Breast epithelium (tissue), 4 donors: ENCODE measurements around the gene QSOX2. TPM values are rescaled to one million over a fixed set of nuclear protein-coding genes. Genes with fewer than 3 reads are reported as not detected.

Experiments used
- DNase-seq, 2 donors: peaks; one replicate each; pipeline ENCODE4 v3.0.0-alpha.2; 2019; ENCODE audit warnings: low spot score in 2 of 2
- H3K27ac ChIP-seq, 2 donors: fragments of 200-600 bp; sonication (generic) in 1 of 2; one replicate each; pipeline ENCODE4 v1.5.1; 2016 to 2019; ENCODE audit warnings: mild to moderate bottlenecking in 1 of 2
- H3K27me3 ChIP-seq, 2 donors: fragments of 200-600 bp; sonication (generic) in 1 of 2; one replicate each; pipeline versions ENCODE4 v1.5.1 to v1.6.0; 2017 to 2019; ENCODE audit warnings: control low read depth in 1 of 2, mild to moderate bottlenecking in 1 of 2
- H3K36me3 ChIP-seq: fragments of 200-600 bp; one replicate; pipeline ENCODE4 v1.5.1; 2019
- H3K4me1 ChIP-seq, 2 donors: fragments of 200-600 bp; sonication (generic); one replicate each; pipeline ENCODE4 v1.5.1; 2016 to 2019; ENCODE audit warnings: control low read depth in 1 of 2
- H3K4me3 ChIP-seq, 3 donors: fragments of 200-600 bp; sonication (generic); 1 replicate in 2 of 3; 2 replicates in 1 of 3; pipeline ENCODE4 v1.5.1; 2016 to 2019; ENCODE audit warnings: mild to moderate bottlenecking in 3 of 3, moderate library complexity in 2 of 3
- H3K9me3 ChIP-seq, 2 donors: fragments of 200-600 bp; sonication (generic) in 1 of 2; one replicate each; pipeline ENCODE4 v1.5.1; 2016 to 2019; ENCODE audit warnings: control low read depth in 1 of 2
- POLR2A ChIP-seq: fragments of 450-650 bp; IDR thresholded peaks from one replicate; pipeline ENCODE4 v1.6.1; 2016; ENCODE audit warnings: antibody characterized with exemption, mild to moderate bottlenecking, moderate library complexity
- POLR2AphosphoS5 ChIP-seq, 3 donors: sonication (generic); formaldehyde crosslinking; IDR thresholded peaks; one replicate each; pipeline ENCODE4 v1.6.1; 2017; ENCODE audit warnings: antibody characterized with exemption in 3 of 3
- intact Hi-C: fragments of 100-400 bp; cut with DNase I; formaldehyde crosslinking; loops from one replicate; pipeline ENCODE4 v1.15.1; 2023; ENCODE audit warnings: low total_unique reads
- total RNA-seq, 3 donors: library from RNA; depleted of rRNA; stranded (reverse); fragments of >200 nt; gene quantifications; one replicate each; pipeline ENCODE4 v1.1.0, GENCODE V29; 2016
- TF ChIP-seq, protein P1 (sequence below), 3 donors: fragments of 450-650 bp; IDR thresholded peaks; one replicate each; pipeline ENCODE4 v1.5.1; 2016 to 2017; ENCODE audit warnings: antibody characterized with exemption in 3 of 3, mild to moderate bottlenecking in 3 of 3, moderate library complexity in 3 of 3

The QSOX2 gene
- total RNA-seq, 3 donors from 2014 or later, result 5.6 to 8.8 (median 6.2) TPM

DNA sequence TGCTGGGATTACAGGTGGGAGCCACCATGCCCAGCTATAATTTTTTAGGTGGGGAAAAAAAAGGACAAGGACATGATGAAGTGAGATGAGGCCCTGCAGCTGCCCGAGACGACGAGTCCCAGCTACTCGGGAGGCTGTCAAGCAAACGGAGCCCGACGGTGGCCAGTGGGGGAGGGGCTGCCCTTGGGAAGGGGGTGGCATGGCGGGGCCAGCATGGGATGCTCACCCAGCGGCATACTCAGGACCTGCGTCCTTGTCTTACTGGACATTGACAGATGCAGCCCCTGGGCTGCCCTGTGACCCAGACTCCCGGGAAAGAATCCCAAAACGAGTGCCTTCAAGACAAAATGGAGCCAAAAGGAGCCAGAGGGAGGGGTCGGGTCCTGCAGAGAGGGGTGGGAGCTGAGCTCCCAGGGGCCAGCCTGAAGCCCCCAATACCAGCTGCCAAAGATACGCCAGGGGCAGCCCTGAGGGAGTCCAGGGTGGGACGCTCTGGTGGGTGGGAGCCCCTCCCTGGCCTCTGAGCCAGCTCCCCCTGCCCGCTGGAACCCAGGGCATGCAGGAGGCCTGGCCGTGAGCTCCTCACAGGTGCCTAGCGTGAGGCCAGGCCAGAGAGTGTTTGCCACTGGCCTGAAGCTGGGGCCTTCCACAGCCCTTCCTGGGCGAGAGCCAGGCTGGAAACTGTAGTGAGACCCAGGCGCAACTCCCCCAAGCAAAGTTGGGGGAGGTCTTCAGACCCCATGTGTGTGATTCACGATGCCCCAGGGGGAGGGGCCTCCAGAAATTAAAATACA is 42.5 kb upstream of the QSOX2 start:
- Histone ChIP-seq H3K36me3 (no peaks in the 10 kb centered on the region), H3K9me3 (no peaks in the 10 kb centered on the region), H3K4me1 (no peaks in the 10 kb centered on the region), H3K4me3 (no peak overlapping the region), H3K27me3 (peaks cover 4 to 69% of the 10 kb centered on the region in 2 donors), H3K27ac (no peak overlapping the region)
- no peak for DNase-seq
- TF ChIP-seq POLR2AphosphoS5 (IDR thresholded peaks at IDR 0.05) (no peak), POLR2A (no peak)
- TF ChIP-seq, protein P1, sequence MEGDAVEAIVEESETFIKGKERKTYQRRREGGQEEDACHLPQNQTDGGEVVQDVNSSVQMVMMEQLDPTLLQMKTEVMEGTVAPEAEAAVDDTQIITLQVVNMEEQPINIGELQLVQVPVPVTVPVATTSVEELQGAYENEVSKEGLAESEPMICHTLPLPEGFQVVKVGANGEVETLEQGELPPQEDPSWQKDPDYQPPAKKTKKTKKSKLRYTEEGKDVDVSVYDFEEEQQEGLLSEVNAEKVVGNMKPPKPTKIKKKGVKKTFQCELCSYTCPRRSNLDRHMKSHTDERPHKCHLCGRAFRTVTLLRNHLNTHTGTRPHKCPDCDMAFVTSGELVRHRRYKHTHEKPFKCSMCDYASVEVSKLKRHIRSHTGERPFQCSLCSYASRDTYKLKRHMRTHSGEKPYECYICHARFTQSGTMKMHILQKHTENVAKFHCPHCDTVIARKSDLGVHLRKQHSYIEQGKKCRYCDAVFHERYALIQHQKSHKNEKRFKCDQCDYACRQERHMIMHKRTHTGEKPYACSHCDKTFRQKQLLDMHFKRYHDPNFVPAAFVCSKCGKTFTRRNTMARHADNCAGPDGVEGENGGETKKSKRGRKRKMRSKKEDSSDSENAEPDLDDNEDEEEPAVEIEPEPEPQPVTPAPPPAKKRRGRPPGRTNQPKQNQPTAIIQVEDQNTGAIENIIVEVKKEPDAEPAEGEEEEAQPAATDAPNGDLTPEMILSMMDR (IDR thresholded peaks at IDR 0.05), result no peak
- intact Hi-C loops, result no loop called here

DNA sequence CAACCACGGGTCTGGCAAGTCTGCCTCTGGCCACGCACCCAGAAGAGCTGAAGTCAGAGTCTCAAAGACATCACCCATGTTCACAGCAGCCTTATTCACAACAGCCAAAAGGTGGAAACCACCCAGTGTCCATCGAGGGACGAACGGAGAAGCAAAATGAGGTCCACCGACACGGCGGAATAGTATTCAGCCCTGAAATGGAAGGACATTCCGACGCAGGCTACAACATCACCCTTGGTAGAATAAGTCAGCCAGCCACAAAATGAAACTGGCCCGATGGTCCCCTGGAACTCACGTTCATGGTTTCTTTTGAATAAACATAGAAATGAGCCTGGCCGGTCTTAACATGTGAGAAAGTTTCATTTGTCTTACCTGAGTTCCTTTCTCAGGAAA is 41.4 kb upstream of the QSOX2 start:
- TF ChIP-seq POLR2AphosphoS5 (IDR thresholded peaks at IDR 0.05) (no peak), POLR2A (no peak)
- TF ChIP-seq, protein P1 (IDR thresholded peaks at IDR 0.05), result no peak
- Histone ChIP-seq H3K9me3 (no peaks in the 10 kb centered on the region), H3K27ac (no peak overlapping the region), H3K36me3 (no peaks in the 10 kb centered on the region), H3K4me3 (no peak overlapping the region), H3K4me1 (no peaks in the 10 kb centered on the region), H3K27me3 (peaks cover 4 to 74% of the 10 kb centered on the region in 2 donors)
- intact Hi-C loops, result no loop called here
- DNase-seq, result no peak

- intact Hi-C loops, result no loop called here
- no peak for TF ChIP-seq POLR2AphosphoS5 (IDR thresholded peaks at IDR 0.05)
- TF ChIP-seq, protein P1 (IDR thresholded peaks at IDR 0.05), result no peak
- TF ChIP-seq POLR2A, result no peak
- H3K36me3 ChIP-seq, result no peaks in the 10 kb centered on the region
- H3K4me1 ChIP-seq, result no peaks in the 10 kb centered on the region
- H3K27me3 ChIP-seq, result peaks cover 4 to 69% of the 10 kb centered on the region in 2 donors
- H3K27ac ChIP-seq, result no peak overlapping the region
- H3K9me3 ChIP-seq, result no peaks in the 10 kb centered on the region
- H3K4me3 ChIP-seq, result no peak overlapping the region
- DNase-seq, result no peak
Measured at GRCh38 chr9:136286359-136286986, 40.9 kb upstream of the QSOX2 start.

DNA sequence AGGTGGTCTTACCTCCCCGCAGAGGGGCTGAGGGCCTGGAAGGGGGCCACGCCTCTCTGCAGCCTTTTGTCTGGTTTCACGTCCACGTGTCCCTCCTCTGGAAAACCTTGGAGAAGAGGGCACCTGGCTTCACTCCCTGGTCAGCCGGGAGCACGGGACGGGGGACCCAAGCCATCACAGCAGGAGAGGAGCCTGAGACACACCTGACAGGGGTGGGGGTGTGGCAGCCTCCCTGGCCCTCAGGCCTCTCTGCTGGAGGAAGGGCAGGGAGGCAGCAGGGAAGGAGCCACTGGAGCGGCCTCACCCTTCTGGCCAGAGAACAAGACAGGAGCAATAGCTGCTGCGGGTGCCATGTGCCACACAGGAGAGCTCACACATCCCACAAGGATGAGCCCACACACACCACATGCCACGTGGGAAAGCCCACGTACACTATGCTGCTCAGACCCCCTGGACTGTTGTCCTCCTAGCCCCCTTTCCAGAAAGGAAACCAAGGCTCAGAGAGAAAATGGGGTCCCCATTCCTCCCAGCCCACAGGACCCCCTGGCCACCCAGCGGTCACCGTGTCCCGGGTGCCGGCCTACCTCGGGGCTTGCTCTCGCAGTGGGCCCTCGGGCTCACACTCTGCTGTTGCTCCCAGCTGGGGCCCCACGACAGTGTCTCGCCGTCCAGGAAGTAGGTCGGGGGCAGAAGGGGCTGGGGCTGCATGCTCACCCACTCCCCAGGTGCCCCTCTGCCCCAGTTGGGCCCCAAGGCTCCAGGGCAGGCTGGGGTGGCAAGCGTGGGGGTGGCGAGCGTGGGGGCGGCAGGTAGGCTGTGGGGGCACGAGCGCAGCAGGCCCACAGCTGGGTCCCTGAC is 40.1 kb upstream of the QSOX2 start:
- Histone ChIP-seq H3K27ac (no peak overlapping the region), H3K4me3 (no peak overlapping the region), H3K4me1 (no peaks in the 10 kb centered on the region), H3K9me3 (no peaks in the 10 kb centered on the region), H3K36me3 (no peaks in the 10 kb centered on the region), H3K27me3 (peaks cover 4 to 64% of the 10 kb centered on the region in 2 donors)
- intact Hi-C loops, result no loop called here
- no peak for TF ChIP-seq POLR2AphosphoS5 (IDR thresholded peaks at IDR 0.05)
- no peak for TF ChIP-seq POLR2A
- TF ChIP-seq, protein P1 (IDR thresholded peaks at IDR 0.05), result no peak
- DNase-seq, result no peak
